ENCODE results near the gene IST1. TPM values are rescaled to one million over a fixed set of nuclear protein-coding genes. Genes with fewer than 3 reads are reported as not detected.
"Not testable (repeated sequence)": the region's sequence is repeated elsewhere in the genome, so short reads cannot be mapped to it uniquely, and the experiment has no call there.

The IST1 gene
- total RNA-seq, 4 donors from 2014 or later = 229 to 249 (median 230) TPM

- no peak for TF ChIP-seq CTCF (IDR thresholded peaks at IDR 0.05)
- DNase-seq (ENCODE audit: low spot score) = no peak
- no peak for ATAC-seq (ENCODE audit: low FRiP score)
Observed at GRCh38 chr16:71902656-71903365, 7.5 kb downstream of the IST1 start.

GRCh38 chr16:71903608-71904007, 8.3 kb downstream of the IST1 start:
- no peak for DNase-seq (ENCODE audit: low spot score)
- no peak for ATAC-seq (ENCODE audit: low FRiP score)
- no peak for TF ChIP-seq CTCF (IDR thresholded peaks at IDR 0.05)

- ATAC-seq (ENCODE audit: low FRiP score) (no peak), DNase-seq (ENCODE audit: low spot score) (no peak)
- TF ChIP-seq CTCF (IDR thresholded peaks at IDR 0.05) = no peak
Observed at GRCh38 chr16:71904239-71904638, 8.9 kb downstream of the IST1 start.

- not testable (repeated sequence) for DNase-seq (ENCODE audit: low spot score); ATAC-seq (ENCODE audit: low FRiP score)
Observed at GRCh38 chr16:71905765-71906164, 10.4 kb downstream of the IST1 start.

GRCh38 chr16:71911121-71911520, 15.8 kb downstream of the IST1 start:
- no peak for TF ChIP-seq CTCF (IDR thresholded peaks at IDR 0.05)
- ATAC-seq (ENCODE audit: low FRiP score) = no peak
- no peak for DNase-seq (ENCODE audit: low spot score)

- DNase-seq (ENCODE audit: low spot score) = no peak
- no peak for TF ChIP-seq CTCF (IDR thresholded peaks at IDR 0.05)
- ATAC-seq (ENCODE audit: low FRiP score) = no peak
Observed at GRCh38 chr16:71912534-71913275, 17.4 kb downstream of the IST1 start.

GRCh38 chr16:71914802-71915201, 19.5 kb downstream of the IST1 start:
- no peak for ATAC-seq (ENCODE audit: low FRiP score)
- no peak for DNase-seq (ENCODE audit: low spot score)
- TF ChIP-seq CTCF (IDR thresholded peaks at IDR 0.05) = no peak

All from omental fat pad (tissue), 4 donors.